Right renal cortex interstitium (tissue), 3 donors: ENCODE measurements around the gene ZBTB45. TPM values are rescaled to one million over a fixed set of nuclear protein-coding genes. Genes with fewer than 3 reads are reported as not detected.

Experiments used
- DNase-seq, 3 donors: peaks; one replicate each; pipeline ENCODE4 v3.0.0-alpha.2; 2013; ENCODE audit warnings: low read depth in 3 of 3, low spot score in 2 of 3
- polyA plus RNA-seq, 3 donors: library from polyadenylated mRNA; unstranded; fragments of 120-200 nt; gene quantifications; one replicate each; pipeline ENCODE4 v1.2.1, GENCODE V29; 2013; ENCODE audit not compliant: insufficient read length in 3 of 3

The ZBTB45 gene
- polyA plus RNA-seq, 3 donors = 7.8 to 10.5 (median 10.0) TPM

GRCh38 chr19:58555369-58555885, 35.8 kb upstream of the ZBTB45 start:
- DNase-seq = no peak

GRCh38 chr19:58554494-58555368, 35.1 kb upstream of the ZBTB45 start, which contains the start of gene CHMP2A:
Gene CHMP2A (minus strand): TSS chr19:58555105. CDS start chr19:58554212, 893 bp downstream.
- peak in 2 of 3 donors; percentile 92 to 95 for DNase-seq

DNA sequence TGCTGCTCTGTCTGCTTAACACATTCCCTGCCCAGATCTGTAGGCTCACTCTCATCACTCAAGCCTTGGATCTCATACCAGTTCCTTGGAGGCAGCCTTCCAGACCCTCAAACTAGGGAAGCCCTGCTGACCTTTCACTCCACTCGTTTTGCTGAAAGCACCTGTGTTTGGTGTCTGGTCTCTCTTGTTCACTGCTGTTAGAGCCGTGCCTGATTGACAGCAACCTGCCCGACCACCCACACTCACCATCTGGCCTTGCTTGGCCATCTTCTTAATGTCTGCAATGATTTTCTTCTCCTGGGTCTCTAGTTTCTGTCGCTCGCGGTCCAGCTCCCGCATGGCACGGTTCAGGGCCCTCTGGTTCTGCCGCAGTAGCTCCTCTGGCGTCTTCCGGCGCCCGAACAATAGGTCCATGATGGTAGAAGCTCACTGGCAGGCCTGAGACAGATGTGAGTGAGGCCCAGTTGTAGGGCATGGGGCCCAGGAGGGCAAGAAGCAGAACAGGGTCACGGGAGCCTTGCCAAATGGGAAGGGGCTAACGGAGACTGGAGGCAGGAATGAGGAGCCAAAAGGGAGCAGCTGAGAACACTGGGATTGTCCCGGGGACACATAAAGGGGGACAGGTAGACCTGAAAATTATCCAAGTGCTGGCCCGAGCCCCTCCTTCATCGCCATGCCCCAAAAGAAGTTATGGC, 34.3 kb upstream of the ZBTB45 start:
- no peak for DNase-seq

GRCh38 chr19:58552655-58553054, 33.0 kb upstream of the ZBTB45 start:
- no peak for DNase-seq

DNA sequence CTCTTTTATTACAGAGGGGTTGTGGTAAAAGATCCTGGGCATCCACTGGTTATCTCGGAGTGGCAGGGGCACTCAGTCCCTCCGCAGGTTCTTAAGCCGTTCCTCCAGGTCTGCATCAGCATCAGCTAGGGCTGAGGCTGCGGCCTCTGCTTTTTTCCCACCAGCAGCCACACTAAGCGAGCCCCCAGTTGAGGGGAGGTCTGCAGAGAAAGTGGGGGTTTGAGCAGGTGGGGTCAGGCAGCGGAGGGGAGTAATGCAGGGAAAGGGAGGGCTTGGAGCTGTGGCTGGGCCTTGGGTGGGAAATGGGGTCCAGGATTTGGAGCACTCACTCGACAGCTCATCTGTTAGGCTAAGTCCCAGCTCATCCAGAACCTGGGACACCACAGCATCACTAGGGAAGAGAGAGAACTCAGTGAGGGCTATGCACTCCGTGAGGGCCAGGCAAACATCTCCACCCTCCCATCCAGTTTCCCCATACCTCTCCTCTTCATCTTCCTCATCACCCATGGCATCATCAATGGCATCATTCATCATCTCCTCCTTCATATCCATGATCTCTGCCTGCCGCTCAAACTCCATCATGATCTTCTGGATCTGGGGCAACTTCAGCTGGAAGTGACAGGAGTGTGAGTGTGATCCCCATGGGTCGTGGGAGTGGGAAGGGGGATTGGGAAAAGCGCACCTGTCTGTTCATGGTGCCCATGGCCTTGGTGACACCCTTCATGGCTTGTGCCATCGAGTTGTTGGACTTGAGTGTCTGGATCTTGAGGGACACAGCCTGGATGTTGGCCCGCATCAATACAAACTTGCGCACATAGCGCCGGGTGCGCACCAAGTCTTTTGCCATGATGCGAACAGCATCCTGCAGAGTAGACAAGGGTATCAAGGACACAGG, 32.2 kb upstream of the ZBTB45 start:
- DNase-seq = no peak

DNA sequence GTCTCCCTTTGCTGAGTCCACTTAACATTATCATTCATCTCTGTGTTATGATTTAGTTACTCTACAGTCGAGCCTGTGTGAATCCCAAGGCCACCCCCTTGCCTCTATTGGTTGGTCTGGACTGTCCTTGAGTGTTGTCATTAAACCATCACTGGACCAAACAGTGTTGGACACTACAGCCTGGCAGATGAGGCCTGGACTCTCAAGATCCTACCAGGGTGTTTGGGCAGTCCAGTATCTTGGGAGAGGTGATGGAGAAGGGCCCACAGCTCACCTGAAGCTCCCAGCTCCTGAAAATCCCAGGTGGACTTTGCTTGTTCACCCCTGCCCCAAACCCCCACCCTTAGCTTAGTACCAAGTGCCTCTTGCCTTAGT, 31.5 kb upstream of the ZBTB45 start:
- no peak for DNase-seq

- DNase-seq = no peak
Measured at GRCh38 chr19:58550362-58551122, 30.9 kb upstream of the ZBTB45 start.

- no peak for DNase-seq
Measured at GRCh38 chr19:58549664-58550361, 30.2 kb upstream of the ZBTB45 start.

GRCh38 chr19:58548859-58549663, 29.5 kb upstream of the ZBTB45 start:
- DNase-seq = no peak

- DNase-seq = no peak
Measured at GRCh38 chr19:58547323-58548312, 28.0 kb upstream of the ZBTB45 start.

GRCh38 chr19:58546019-58546530, 26.5 kb upstream of the ZBTB45 start:
- DNase-seq = no peak

DNA sequence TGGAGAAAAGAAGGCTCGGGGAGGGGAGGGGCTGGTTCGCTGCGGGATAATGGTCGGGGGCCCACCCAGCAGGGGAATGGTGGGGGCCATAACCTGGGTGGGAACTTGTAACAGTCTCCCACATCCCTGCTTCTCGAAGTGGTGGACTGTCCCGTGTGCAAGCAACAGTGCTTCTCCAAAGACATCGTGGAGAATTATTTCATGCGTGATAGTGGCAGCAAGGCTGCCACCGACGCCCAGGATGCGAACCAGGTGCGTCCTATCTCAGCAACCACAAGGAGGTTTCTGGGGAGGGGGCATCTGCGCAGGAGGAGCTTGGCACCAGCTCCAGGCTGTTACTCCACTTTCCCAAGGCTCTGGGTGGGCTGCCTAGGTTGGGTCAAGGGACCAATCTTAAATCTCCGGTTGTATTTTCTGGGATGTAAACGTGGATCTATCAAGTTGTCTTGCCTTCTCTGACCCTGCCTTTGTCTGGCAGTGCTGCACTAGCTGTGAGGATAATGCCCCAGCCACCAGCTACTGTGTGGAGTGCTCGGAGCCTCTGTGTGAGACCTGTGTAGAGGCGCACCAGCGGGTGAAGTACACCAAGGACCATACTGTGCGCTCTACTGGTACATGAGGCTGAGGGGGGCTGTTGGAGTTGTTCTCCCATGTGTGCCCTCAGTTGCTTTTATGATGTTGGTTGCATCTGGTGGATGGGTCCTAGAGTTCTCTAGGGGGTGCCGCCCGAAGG, 25.8 kb upstream of the ZBTB45 start:
- no peak for DNase-seq

GRCh38 chr19:58544591-58545285, 25.1 kb upstream of the ZBTB45 start:
- DNase-seq = no peak

DNA sequence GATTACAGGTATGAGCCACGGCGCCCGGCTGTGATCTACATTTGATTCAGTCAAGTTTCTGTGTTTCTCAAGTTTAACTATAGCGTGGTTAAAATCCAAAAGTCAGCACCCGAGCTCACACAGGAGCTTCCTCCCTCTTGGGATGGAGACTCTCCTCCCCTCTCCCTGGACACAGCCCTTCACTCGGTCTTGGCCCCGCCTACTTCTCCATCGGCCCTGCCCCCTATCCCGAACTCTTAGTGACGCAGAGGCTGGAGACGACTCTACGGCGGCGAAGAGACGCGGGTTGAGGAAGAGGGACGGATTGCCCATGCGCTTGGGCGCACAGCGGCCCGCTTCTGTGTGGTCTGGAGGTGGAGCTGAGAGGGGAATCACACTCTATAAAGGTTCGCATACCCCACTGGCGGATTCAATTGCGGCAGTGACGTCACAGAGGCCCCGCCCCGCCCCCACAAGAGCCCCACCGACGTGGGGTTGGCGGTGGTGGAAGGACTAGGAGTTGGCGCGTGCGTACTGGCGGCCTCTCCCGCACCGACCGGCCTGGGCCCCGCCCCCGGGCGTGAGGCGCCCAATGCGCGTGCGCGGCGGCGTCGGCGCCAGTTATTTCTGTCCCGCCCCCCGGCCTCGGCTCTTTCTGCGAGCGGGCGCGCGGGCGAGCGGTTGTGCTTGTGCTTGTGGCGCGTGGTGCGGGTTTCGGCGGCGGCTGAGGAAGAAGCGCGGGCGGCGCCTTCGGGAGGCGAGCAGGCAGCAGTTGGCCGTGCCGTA, 24.4 kb upstream of the ZBTB45 start, which contains the start of gene TRIM28:
Gene TRIM28 (plus strand): TSS at position 239 of the 765 bp plus-strand sequence. CDS start 694 bp downstream, outside the sequence.
- DNase-seq = peak; percentile 92 to 99 (median 96)
